GM18870 (cell line): ENCODE measurements around the gene CD82.
"Not testable (repeated sequence)": the region's sequence is repeated elsewhere in the genome, so short reads cannot be mapped to it uniquely, and the experiment has no call there.

Experiments used
- ATAC-seq: cut with Tn5 transposase; IDR thresholded peaks from one replicate; pipeline ENCODE4 v1.9.1; 2021; ENCODE audit warnings: moderate library complexity; ENCODE audit not compliant: unreplicated experiment

Gene CD82

GRCh38 chr11:44533921-44534711 lies 31.3 kb upstream of the CD82 start:
- ATAC-seq: no peak

GRCh38 chr11:44535191-44535980 lies 30.1 kb upstream of the CD82 start:
- no peak for ATAC-seq

GRCh38 chr11:44536788-44537516 lies 28.5 kb upstream of the CD82 start:
- no peak for ATAC-seq

GRCh38 chr11:44537679-44538078 lies 27.8 kb upstream of the CD82 start:
- ATAC-seq: no peak

GRCh38 chr11:44538375-44539054 lies 26.9 kb upstream of the CD82 start:
- ATAC-seq: peak; percentile 61

GRCh38 chr11:44539971-44540370 lies 25.5 kb upstream of the CD82 start:
- ATAC-seq: no peak

- ATAC-seq: no peak
These were observed 24.8 kb upstream of the CD82 start for GRCh38 chr11:44540667-44541066.

- no peak for ATAC-seq
These were observed 23.1 kb upstream of the CD82 start for GRCh38 chr11:44542372-44542771.

- ATAC-seq: not testable (repeated sequence)
These were observed 18.5 kb upstream of the CD82 start for GRCh38 chr11:44546984-44547383.

GRCh38 chr11:44547534-44547933 lies 17.9 kb upstream of the CD82 start:
- not testable (repeated sequence) for ATAC-seq

- no peak for ATAC-seq
These were observed 17.3 kb upstream of the CD82 start for GRCh38 chr11:44548032-44548695.

GRCh38 chr11:44548961-44549749 lies 16.3 kb upstream of the CD82 start:
- not testable (repeated sequence) for ATAC-seq

- ATAC-seq: no peak
These were observed 15.3 kb upstream of the CD82 start for GRCh38 chr11:44550123-44550522.

- ATAC-seq: no peak
These were observed 13.9 kb upstream of the CD82 start for GRCh38 chr11:44551456-44552139.

GRCh38 chr11:44555031-44555800 lies 10.2 kb upstream of the CD82 start:
- no peak for ATAC-seq

- no peak for ATAC-seq
These were observed 8.6 kb upstream of the CD82 start for GRCh38 chr11:44556735-44557409.

GRCh38 chr11:44557464-44557863 lies 8.0 kb upstream of the CD82 start:
- no peak for ATAC-seq
